Measurements from ENCODE around the gene ZFP57. TPM values are rescaled to one million over a fixed set of nuclear protein-coding genes. Genes with fewer than 3 reads are reported as not detected.

ZFP57 gene
- total and polyA plus RNA-seq, 7 donors = 0.03 TPM; not detected in 6

Small RNA genes lying within 50 kb of the gene (small RNA-seq; reads per million reads assigned to genes)
- 0 to 0.72 (median 0) reads per million in 3 donors for gene SUMO2P1

Other genes with a start within 250 kb of the ZFP57 start
- not detected for gene OR10C1, start 241.8 kb downstream of the ZFP57 start, total RNA-seq
- not detected for gene OR10C1, start 241.8 kb downstream of the ZFP57 start, polyA plus RNA-seq
- not detected for gene OR11A1, start 224.1 kb downstream of the ZFP57 start, total RNA-seq
- not detected for gene OR11A1, start 224.1 kb downstream of the ZFP57 start, polyA plus RNA-seq
- gene OR2H1, start 224.0 kb downstream of the ZFP57 start, total RNA-seq = not detected
- gene OR2H1, start 224.0 kb downstream of the ZFP57 start, polyA plus RNA-seq = not detected
- not detected for gene MAS1L, start 193.2 kb downstream of the ZFP57 start, total RNA-seq
- not detected for gene MAS1L, start 193.2 kb downstream of the ZFP57 start, polyA plus RNA-seq
- gene UBD, start 121.4 kb downstream of the ZFP57 start, total RNA-seq = under 1 TPM in 1 of 4 donors, not detected in 3; 0.71 TPM
- 100 to 1,000 TPM in 1 of 3 donors, 10 to 100 TPM in 1, 1 to 10 TPM in 1; 4.8 to 207 (median 15.3) TPM for gene UBD, start 121.4 kb downstream of the ZFP57 start, polyA plus RNA-seq
- gene OR2H2, start 96.0 kb downstream of the ZFP57 start, total RNA-seq = not detected
- gene OR2H2, start 96.0 kb downstream of the ZFP57 start, polyA plus RNA-seq = not detected
- 10 to 100 TPM; 26.5 to 73.9 (median 46.0) TPM for gene GABBR1, start 48.0 kb downstream of the ZFP57 start, total RNA-seq
- 10 to 100 TPM in 1 of 3 donors, 1 to 10 TPM in 1, under 1 TPM in 1; 0.92 to 20.6 (median 4.2) TPM for gene GABBR1, start 48.0 kb downstream of the ZFP57 start, polyA plus RNA-seq
- not detected for gene MOG, start 24.1 kb downstream of the ZFP57 start, total RNA-seq
- gene MOG, start 24.1 kb downstream of the ZFP57 start, polyA plus RNA-seq = under 1 TPM in 1 of 3 donors, not detected in 2; 0.22 TPM
- 10 to 100 TPM; 33.4 to 74.2 (median 38.5) TPM for gene HLA-F, start 42.3 kb upstream of the ZFP57 start, total RNA-seq
- 100 to 1,000 TPM in 1 of 3 donors, 10 to 100 TPM in 2; 43.2 to 504 (median 70.7) TPM for gene HLA-F, start 42.3 kb upstream of the ZFP57 start, polyA plus RNA-seq
- not detected for gene HLA-G, start 146.7 kb upstream of the ZFP57 start, total RNA-seq
- gene HLA-G, start 146.7 kb upstream of the ZFP57 start, polyA plus RNA-seq = under 1 TPM in 1 of 3 donors, not detected in 2; 0.09 TPM